Left ventricle myocardium inferior (tissue), 1 donor: ENCODE results near the gene SPECC1L. TPM values are rescaled to one million over a fixed set of nuclear protein-coding genes. Genes with fewer than 3 reads are reported as not detected.

ENCODE experiments used
- DNase-seq: peaks from one replicate; pipeline ENCODE4 v3.0.0-alpha.2; 2020
- H3K27ac ChIP-seq: fragments of 200-600 bp; replicated peaks from 2 replicates; pipeline ENCODE4 v1.8.0; 2021
- H3K27me3 ChIP-seq: fragments of 200-600 bp; 2 replicates; pipeline ENCODE4 v1.8.0; 2021; ENCODE audit warnings: low read depth
- H3K36me3 ChIP-seq: fragments of 200-600 bp; 2 replicates; pipeline ENCODE4 v1.8.0; 2021
- H3K4me1 ChIP-seq: fragments of 200-600 bp; 2 replicates; pipeline ENCODE4 v1.8.0; 2021
- H3K4me3 ChIP-seq: fragments of 200-600 bp; 2 replicates; pipeline ENCODE4 v1.8.0; 2021; ENCODE audit warnings: mild to moderate bottlenecking, moderate library complexity
- H3K9me3 ChIP-seq: fragments of 200-600 bp; replicated peaks from 2 replicates; pipeline ENCODE4 v1.8.0; 2021
- intact Hi-C: fragments of 100-400 bp; cut with micrococcal nuclease; formaldehyde crosslinking; loops from one replicate; pipeline ENCODE4 v1.11.0; 2022
- total RNA-seq: library from RNA; stranded (reverse); fragmentation: NEBNext Ultra II Directional; extraction: Animal tissue kit (Norgen Biotek cat#: 25700); gene quantifications from one replicate; pipeline ENCODE4 v1.2.1, GENCODE V29; 2021
- TF ChIP-seq, protein P1 (sequence below): fragments of 200-600 bp; IDR thresholded peaks from 2 replicates; pipeline ENCODE4 v1.8.0; 2021; ENCODE audit warnings: antibody characterized with exemption, mild to moderate bottlenecking, borderline replicate concordance
- donor health status: DM: no; HTN: yes; CAD: no; lungs with severe emphysema.

The SPECC1L gene
- total RNA-seq, 1 donor from 2014 or later = 51.9 TPM

DNA sequence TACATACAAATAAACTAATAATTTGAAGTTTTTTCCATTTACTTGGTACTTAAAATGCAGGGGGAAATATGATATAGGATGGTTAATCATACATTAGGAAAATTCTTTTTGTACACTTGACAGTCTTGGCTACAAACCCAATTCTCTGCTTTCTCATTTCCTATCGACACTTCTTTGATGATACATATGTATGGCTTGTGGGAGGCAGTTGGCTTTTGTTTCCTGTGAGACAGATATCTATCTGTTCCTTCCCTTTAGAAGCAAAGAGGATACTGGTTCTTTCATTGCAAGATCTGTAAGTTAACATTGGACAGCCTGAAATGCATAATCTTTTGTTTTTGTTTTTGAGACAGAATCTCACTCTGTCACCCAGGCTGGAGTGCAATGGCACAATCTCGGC, 108.9 kb downstream of the SPECC1L start:
- Histone ChIP-seq H3K27me3 (no peaks in the 10 kb centered on the region), H3K4me3 (no peak overlapping the region), H3K9me3 (no peaks in the 10 kb centered on the region), H3K4me1 (peaks cover 16% of the 10 kb centered on the region), H3K36me3 (peaks cover 50% of the 10 kb centered on the region), H3K27ac (peak overlapping the region; percentile 61)
- TF ChIP-seq, protein P1, sequence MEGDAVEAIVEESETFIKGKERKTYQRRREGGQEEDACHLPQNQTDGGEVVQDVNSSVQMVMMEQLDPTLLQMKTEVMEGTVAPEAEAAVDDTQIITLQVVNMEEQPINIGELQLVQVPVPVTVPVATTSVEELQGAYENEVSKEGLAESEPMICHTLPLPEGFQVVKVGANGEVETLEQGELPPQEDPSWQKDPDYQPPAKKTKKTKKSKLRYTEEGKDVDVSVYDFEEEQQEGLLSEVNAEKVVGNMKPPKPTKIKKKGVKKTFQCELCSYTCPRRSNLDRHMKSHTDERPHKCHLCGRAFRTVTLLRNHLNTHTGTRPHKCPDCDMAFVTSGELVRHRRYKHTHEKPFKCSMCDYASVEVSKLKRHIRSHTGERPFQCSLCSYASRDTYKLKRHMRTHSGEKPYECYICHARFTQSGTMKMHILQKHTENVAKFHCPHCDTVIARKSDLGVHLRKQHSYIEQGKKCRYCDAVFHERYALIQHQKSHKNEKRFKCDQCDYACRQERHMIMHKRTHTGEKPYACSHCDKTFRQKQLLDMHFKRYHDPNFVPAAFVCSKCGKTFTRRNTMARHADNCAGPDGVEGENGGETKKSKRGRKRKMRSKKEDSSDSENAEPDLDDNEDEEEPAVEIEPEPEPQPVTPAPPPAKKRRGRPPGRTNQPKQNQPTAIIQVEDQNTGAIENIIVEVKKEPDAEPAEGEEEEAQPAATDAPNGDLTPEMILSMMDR = no peak
- no peak for DNase-seq
- intact Hi-C loops = no loop called here

DNA sequence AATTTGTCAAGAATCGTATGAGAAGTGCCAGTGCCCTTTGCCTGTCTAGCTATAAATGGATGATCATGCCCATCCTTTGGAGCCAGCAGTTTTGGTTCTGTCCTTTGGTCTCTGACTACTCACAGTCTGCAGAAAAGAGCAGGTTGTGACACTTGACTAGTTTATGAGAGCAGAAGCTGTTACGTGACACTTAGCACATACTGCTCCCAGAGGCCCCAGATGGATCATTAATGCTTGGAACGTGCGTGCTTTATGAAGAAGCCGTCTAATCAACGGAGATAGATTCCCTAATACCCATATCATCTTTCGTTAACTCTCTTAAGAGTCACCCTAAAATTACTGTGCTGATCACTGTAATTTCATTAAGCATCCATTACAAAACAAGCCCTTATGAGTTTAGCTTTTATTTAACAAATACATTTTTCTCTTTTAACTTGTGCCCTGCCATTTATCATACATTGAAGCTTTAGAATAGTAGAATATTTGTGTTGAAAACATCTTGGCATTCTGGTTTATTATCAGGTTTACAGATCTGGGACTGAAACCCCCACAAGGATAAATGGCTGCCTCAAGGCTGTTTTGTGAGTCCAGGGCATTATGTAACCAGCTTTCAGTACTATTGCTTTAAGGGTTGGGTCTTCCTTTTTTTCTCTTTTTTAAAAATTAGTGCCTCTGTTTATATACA, 109.7 kb downstream of the SPECC1L start:
- intact Hi-C loops = no loop called here
- TF ChIP-seq, protein P1 = no peak
- Histone ChIP-seq H3K4me3 (no peak overlapping the region), H3K4me1 (peaks cover 16% of the 10 kb centered on the region), H3K27ac (peak overlapping the region; percentile 61), H3K36me3 (peaks cover 45% of the 10 kb centered on the region), H3K9me3 (no peaks in the 10 kb centered on the region), H3K27me3 (no peaks in the 10 kb centered on the region)
- DNase-seq = no peak

DNA sequence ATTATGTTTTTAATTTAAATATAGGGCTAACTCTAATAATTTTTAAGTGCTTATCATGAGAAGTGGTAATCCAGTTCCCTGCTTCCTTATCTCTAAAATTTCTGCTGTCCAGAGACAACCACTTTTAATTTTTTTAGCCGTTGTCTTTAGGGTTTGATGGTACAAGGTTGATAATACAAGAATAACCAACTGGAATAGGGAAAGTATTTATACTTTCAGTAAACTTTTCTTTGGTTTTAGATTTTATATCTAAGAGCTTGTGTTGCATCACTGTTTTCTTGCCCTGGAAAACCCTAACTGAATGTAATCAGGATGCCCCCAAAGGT, 110.2 kb downstream of the SPECC1L start:
- Histone ChIP-seq H3K27ac (peak overlapping the region; percentile 61), H3K27me3 (no peaks in the 10 kb centered on the region), H3K36me3 (peaks cover 40% of the 10 kb centered on the region)

DNA sequence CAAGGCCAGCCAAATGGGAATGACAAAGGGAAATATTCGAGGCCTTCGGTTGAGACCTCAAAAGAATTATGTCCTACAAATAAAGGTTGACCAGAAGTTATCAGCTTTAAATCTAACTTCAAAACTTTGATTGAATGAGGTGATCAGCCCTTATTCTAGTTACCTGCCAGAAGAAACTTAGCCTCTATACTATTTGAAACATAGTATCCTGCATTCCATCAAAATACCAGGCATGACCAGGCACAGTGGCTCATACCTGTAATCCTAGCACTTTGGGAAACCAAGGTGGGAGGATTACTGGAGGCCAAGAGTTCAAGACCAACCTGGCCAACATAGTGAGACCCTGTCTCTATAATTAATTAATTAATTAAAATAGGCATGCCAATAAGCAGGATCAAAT, 112.4 kb downstream of the SPECC1L start:
- Histone ChIP-seq H3K4me1 (peaks cover 23% of the 10 kb centered on the region), H3K27me3 (no peaks in the 10 kb centered on the region), H3K4me3 (no peak overlapping the region), H3K27ac (no peak overlapping the region), H3K36me3 (peaks cover 18% of the 10 kb centered on the region), H3K9me3 (no peaks in the 10 kb centered on the region)
- TF ChIP-seq, protein P1 = no peak
- no peak for DNase-seq
- intact Hi-C loops = no loop called here

More for the DNA sequence above, 110.2 kb downstream of the SPECC1L start:
- Histone ChIP-seq H3K4me3 (no peak overlapping the region), H3K9me3 (no peaks in the 10 kb centered on the region), H3K4me1 (peaks cover 16% of the 10 kb centered on the region)
- TF ChIP-seq, protein P1 = no peak
- intact Hi-C loops = no loop called here
- DNase-seq = no peak

DNA sequence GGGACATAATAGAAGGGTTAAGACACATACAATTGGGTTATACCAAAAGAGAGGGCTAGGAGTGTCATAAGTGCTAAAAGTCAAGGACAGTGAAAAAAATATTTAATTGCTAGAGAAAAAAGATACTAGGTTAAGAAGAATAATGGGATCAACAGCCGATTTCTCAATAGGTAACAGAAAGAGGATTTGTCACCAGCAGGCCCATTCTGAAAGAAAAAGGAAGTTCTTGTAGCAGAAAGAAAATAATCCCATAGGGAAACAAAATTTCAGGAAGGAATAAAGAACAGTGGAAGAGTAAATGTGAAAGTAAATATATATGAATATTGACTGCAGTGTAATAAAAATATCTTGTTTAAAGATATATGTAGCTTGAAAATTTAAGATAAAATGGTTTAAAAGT, 113.5 kb downstream of the SPECC1L start:
- Histone ChIP-seq H3K4me1 (peaks cover 27% of the 10 kb centered on the region), H3K4me3 (no peak overlapping the region), H3K36me3 (peaks cover 7% of the 10 kb centered on the region), H3K27me3 (no peaks in the 10 kb centered on the region), H3K9me3 (no peaks in the 10 kb centered on the region), H3K27ac (peak overlapping the region; percentile 25)
- TF ChIP-seq, protein P1 = no peak
- DNase-seq = no peak
- intact Hi-C loops = no loop called here
